Astrocyte (in vitro differentiated cells and primary cell): ENCODE results near the gene TSHZ1.

ENCODE experiments used
- EZH2 ChIP-seq: IDR thresholded peaks from 2 replicates; pipeline ENCODE4 v1.6.1; 2012; ENCODE audit warnings: mild to moderate bottlenecking, low read length, inconsistent platforms; ENCODE audit not compliant: insufficient read depth
- TF ChIP-seq, protein P1 (sequence below): IDR thresholded peaks from 2 replicates; pipeline ENCODE4 v1.5.1; 2011; ENCODE audit warnings: low read depth, mild to moderate bottlenecking, inconsistent platforms, low read length, moderate library complexity; ENCODE audit not compliant: insufficient read depth

GRCh38 chr18:75264926-75265597, 54.5 kb downstream of the TSHZ1 start:
- TF ChIP-seq, protein P1, sequence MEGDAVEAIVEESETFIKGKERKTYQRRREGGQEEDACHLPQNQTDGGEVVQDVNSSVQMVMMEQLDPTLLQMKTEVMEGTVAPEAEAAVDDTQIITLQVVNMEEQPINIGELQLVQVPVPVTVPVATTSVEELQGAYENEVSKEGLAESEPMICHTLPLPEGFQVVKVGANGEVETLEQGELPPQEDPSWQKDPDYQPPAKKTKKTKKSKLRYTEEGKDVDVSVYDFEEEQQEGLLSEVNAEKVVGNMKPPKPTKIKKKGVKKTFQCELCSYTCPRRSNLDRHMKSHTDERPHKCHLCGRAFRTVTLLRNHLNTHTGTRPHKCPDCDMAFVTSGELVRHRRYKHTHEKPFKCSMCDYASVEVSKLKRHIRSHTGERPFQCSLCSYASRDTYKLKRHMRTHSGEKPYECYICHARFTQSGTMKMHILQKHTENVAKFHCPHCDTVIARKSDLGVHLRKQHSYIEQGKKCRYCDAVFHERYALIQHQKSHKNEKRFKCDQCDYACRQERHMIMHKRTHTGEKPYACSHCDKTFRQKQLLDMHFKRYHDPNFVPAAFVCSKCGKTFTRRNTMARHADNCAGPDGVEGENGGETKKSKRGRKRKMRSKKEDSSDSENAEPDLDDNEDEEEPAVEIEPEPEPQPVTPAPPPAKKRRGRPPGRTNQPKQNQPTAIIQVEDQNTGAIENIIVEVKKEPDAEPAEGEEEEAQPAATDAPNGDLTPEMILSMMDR = no peak
- TF ChIP-seq EZH2 = no peak
